H1 (cell line): ENCODE results near the gene CHST9. TPM values are rescaled to one million over a fixed set of nuclear protein-coding genes. Genes with fewer than 3 reads are reported as not detected.

Experiments used
- CTCF ChIA-PET: fragments of 300-600 bp; sonication (Branson Sonifier 250); formaldehyde crosslinking; loops from one replicate; lab custom pipeline; 2021; ENCODE audit not compliant: partially characterized antibody; lab: Charles Lee
- POLR2A ChIA-PET: fragments of 300-600 bp; sonication (Branson Sonifier 250); formaldehyde crosslinking; loops from one replicate; lab custom pipeline; 2021; ENCODE audit warnings: inconsistent platforms; ENCODE audit not compliant: partially characterized antibody; lab: Charles Lee
- DNase-seq, 2 experiments: peaks; one replicate each; pipeline versions ENCODE4 v3.0.0 to v3.0.0-alpha.2; 2010 to 2022; ENCODE audit warnings: low spot score in 2 of 2, low read depth in 1 of 2, mixed read lengths in 1 of 2
- FAIRE-seq: peaks from 2 replicates; lab custom pipeline; 2011; peaks lifted over from hg19 to GRCh38; lab: Jason Lieb, UNC
- H2AFZ ChIP-seq: 2 replicates; pipeline ENCODE4 v1.8.1; 2012; ENCODE audit warnings: low read length, inconsistent platforms
- H2AK5ac ChIP-seq: 2 replicates; pipeline ENCODE4 v1.6.1; 2013; ENCODE audit warnings: low read depth, low read length
- H2BK120ac ChIP-seq: replicated peaks from 2 replicates; pipeline ENCODE3; 2013; ENCODE audit warnings: low read depth, low read length, inconsistent platforms
- H2BK12ac ChIP-seq: 2 replicates; pipeline ENCODE4 v1.6.1; 2013; ENCODE audit warnings: low read depth, low read length
- H2BK15ac ChIP-seq: 2 replicates; pipeline ENCODE4 v1.6.1; 2013; ENCODE audit warnings: low read length
- H2BK20ac ChIP-seq: 2 replicates; pipeline ENCODE4 v1.6.1; 2013; ENCODE audit warnings: low read length
- H2BK5ac ChIP-seq: 2 replicates; pipeline ENCODE4 v1.6.1; 2013; ENCODE audit warnings: low read depth, low read length
- H3K14ac ChIP-seq: 2 replicates; pipeline ENCODE4 v1.6.1; 2013; ENCODE audit warnings: inconsistent platforms; ENCODE audit not compliant: insufficient read length
- H3K18ac ChIP-seq: 2 replicates; pipeline ENCODE4 v1.6.1; 2013; ENCODE audit warnings: low read length; ENCODE audit errors: extremely low read depth
- H3K23ac ChIP-seq: 2 replicates; pipeline ENCODE4 v1.6.1; 2013; ENCODE audit warnings: inconsistent platforms; ENCODE audit not compliant: insufficient read length
- H3K23me2 ChIP-seq: 2 replicates; pipeline ENCODE4 v1.6.1; 2013; ENCODE audit warnings: low read depth, low read length
- H3K27ac ChIP-seq: 2 replicates; pipeline ENCODE4 v1.6.1; 2011; ENCODE audit warnings: low read depth, low read length, inconsistent platforms
- H3K27me3 ChIP-seq, 4 experiments: replicated peaks in 1 of 4; 1 replicate in 1 of 4; 2 replicates in 3 of 4; pipeline versions ENCODE4 v1.6.1 to v1.8.1; 2011 to 2013; ENCODE audit warnings: low read length in 3 of 4, mild to moderate bottlenecking in 3 of 4, inconsistent platforms in 2 of 4, mixed read lengths in 2 of 4, moderate library complexity in 1 of 4; ENCODE audit not compliant: control insufficient read depth in 3 of 4, insufficient read depth in 3 of 4; ENCODE audit errors: extremely low read depth in 1 of 4
- H3K36me3 ChIP-seq, 4 experiments: 2 replicates each; pipeline versions ENCODE4 v1.6.1 to v1.8.1; 2011 to 2013; ENCODE audit warnings: mild to moderate bottlenecking in 4 of 4, low read length in 3 of 4, moderate library complexity in 2 of 4, control low read depth in 1 of 4, inconsistent platforms in 1 of 4; ENCODE audit not compliant: insufficient read depth in 4 of 4, control insufficient read depth in 2 of 4
- H3K4ac ChIP-seq: replicated peaks from 2 replicates; pipeline ENCODE3; 2013; ENCODE audit warnings: low read length, low read depth, mixed read lengths, inconsistent platforms; ENCODE audit not compliant: insufficient read length
- H3K4me1 ChIP-seq, 4 experiments: replicated peaks in 1 of 4; 1 replicate in 1 of 4; 2 replicates in 3 of 4; pipeline versions ENCODE4 v1.6.1 to v1.8.1; 2011 to 2013; ENCODE audit warnings: low read length in 3 of 4, inconsistent platforms in 2 of 4, mixed read lengths in 1 of 4; ENCODE audit not compliant: insufficient read depth in 4 of 4, control insufficient read depth in 3 of 4
- H3K4me2 ChIP-seq, 2 experiments: 2 replicates each; pipeline versions ENCODE4 v1.6.1 to v1.8.1; 2011 to 2013; ENCODE audit warnings: low read depth in 2 of 2, low read length in 2 of 2, control low read depth in 1 of 2, inconsistent platforms in 1 of 2, mild to moderate bottlenecking in 1 of 2; ENCODE audit not compliant: insufficient read depth in 1 of 2
- H3K4me3 ChIP-seq, 4 experiments: fragments of 200-600, 300-600 bp in 1 of 4; sonication (generic), shearing (Covaris generic), sonication (Bioruptor Twin) in 1 of 4; 2 replicates each; pipeline versions ENCODE4 v1.5.1 to v1.8.1; 2011 to 2016; ENCODE audit warnings: low read length in 4 of 4, low read depth in 3 of 4, control low read depth in 2 of 4, inconsistent platforms in 2 of 4, mild to moderate bottlenecking in 2 of 4, mixed read lengths in 1 of 4, moderate library complexity in 1 of 4; ENCODE audit not compliant: insufficient read depth in 2 of 4; ENCODE audit errors: extremely low read depth in 1 of 4
- H3K56ac ChIP-seq: replicated peaks from 2 replicates; pipeline ENCODE3; 2013; ENCODE audit warnings: low read depth, mild to moderate bottlenecking, mixed read lengths, low read length, inconsistent platforms; ENCODE audit not compliant: insufficient read length
- H3K79me1 ChIP-seq: 2 replicates; pipeline ENCODE4 v1.6.1; 2013; ENCODE audit warnings: low read depth, low read length, control low read depth
- H3K79me2 ChIP-seq, 2 experiments: 2 replicates each; pipeline versions ENCODE4 v1.6.1 to v1.8.1; 2012 to 2013; ENCODE audit warnings: low read length in 2 of 2, mild to moderate bottlenecking in 2 of 2, inconsistent platforms in 1 of 2; ENCODE audit not compliant: insufficient read depth in 2 of 2, control insufficient read depth in 1 of 2
- H3K9ac ChIP-seq, 4 experiments: replicated peaks in 1 of 4; 1 replicate in 1 of 4; 2 replicates in 3 of 4; pipeline versions ENCODE4 v1.6.1 to v1.8.1; 2011 to 2013; ENCODE audit warnings: low read depth in 3 of 4, low read length in 3 of 4, control low read depth in 2 of 4, mild to moderate bottlenecking in 2 of 4, moderate library complexity in 2 of 4, inconsistent platforms in 1 of 4; ENCODE audit errors: extremely low read depth in 1 of 4
- H3K9me3 ChIP-seq, 2 experiments: 2 replicates each; pipeline versions ENCODE4 v1.6.1 to v1.8.1; 2012 to 2013; ENCODE audit warnings: mild to moderate bottlenecking in 2 of 2, moderate library complexity in 2 of 2, control low read depth in 1 of 2, inconsistent platforms in 1 of 2, low read depth in 1 of 2, low read length in 1 of 2, mixed read lengths in 1 of 2; ENCODE audit not compliant: insufficient read depth in 2 of 2
- H4K20me1 ChIP-seq, 2 experiments: replicated peaks in 1 of 2; 2 replicates each; pipeline versions ENCODE3 to v1.8.1; 2011 to 2013; ENCODE audit warnings: inconsistent platforms in 2 of 2, low read length in 2 of 2, mild to moderate bottlenecking in 1 of 2; ENCODE audit not compliant: insufficient read depth in 2 of 2, control insufficient read depth in 1 of 2
- H4K5ac ChIP-seq: 2 replicates; pipeline ENCODE4 v1.6.1; 2013; ENCODE audit warnings: low read length, low read depth, mixed read lengths, inconsistent platforms; ENCODE audit not compliant: insufficient read length
- H4K8ac ChIP-seq: 2 replicates; pipeline ENCODE4 v1.8.0; 2013; ENCODE audit warnings: mild to moderate bottlenecking, moderate library complexity, low read length, inconsistent platforms; ENCODE audit not compliant: insufficient read depth; ENCODE audit errors: extremely low read depth
- H4K91ac ChIP-seq: replicated peaks from 2 replicates; pipeline ENCODE3; 2013; ENCODE audit warnings: low read length, mixed read lengths, inconsistent platforms; ENCODE audit not compliant: insufficient read length
- ATF3 ChIP-seq: IDR thresholded peaks from 2 replicates; pipeline ENCODE4 v1.6.1; 2011; ENCODE audit warnings: low read depth, mild to moderate bottlenecking, low read length; ENCODE audit not compliant: insufficient read depth
- EGR1 ChIP-seq: IDR thresholded peaks from 2 replicates; pipeline ENCODE4 v1.6.1; 2011; ENCODE audit warnings: low read depth, low read length, borderline replicate concordance
- EZH2 ChIP-seq: fragments of 200-600 bp; sonication (generic); IDR thresholded peaks from 2 replicates; pipeline ENCODE4 v1.7.1; 2012; ENCODE audit warnings: low read depth, mild to moderate bottlenecking, moderate library complexity, low read length, inconsistent platforms; ENCODE audit not compliant: severe bottlenecking
- NANOG ChIP-seq: IDR thresholded peaks from 2 replicates; pipeline ENCODE4 v1.6.1; 2011; ENCODE audit warnings: low read length, low read depth, mild to moderate bottlenecking, inconsistent platforms; ENCODE audit not compliant: insufficient read depth, poor library complexity, severe bottlenecking
- NRF1 ChIP-seq: IDR thresholded peaks from 2 replicates; pipeline ENCODE4 v1.6.1; 2011; ENCODE audit warnings: mild to moderate bottlenecking, low read depth, low read length, improper control_type of control experiment
- PHF8 ChIP-seq: fragments of 200-600 bp; sonication (generic); conservative IDR thresholded peaks from 2 replicates; pipeline ENCODE4 v1.7.1; 2012; ENCODE audit warnings: low read depth, mild to moderate bottlenecking, inconsistent platforms, low read length, moderate library complexity
- POLR2AphosphoS5 ChIP-seq: IDR thresholded peaks from 2 replicates; pipeline ENCODE4 v1.6.1; 2011; ENCODE audit warnings: low read depth, low read length
- SUZ12 ChIP-seq: fragments of 200-600 bp; sonication (generic); IDR thresholded peaks from 2 replicates; pipeline ENCODE4 v1.6.1; 2012; ENCODE audit warnings: mild to moderate bottlenecking, inconsistent platforms, low read length, moderate library complexity, mixed read lengths
- TAF1 ChIP-seq: IDR thresholded peaks from 2 replicates; pipeline ENCODE4 v1.6.1; 2011; ENCODE audit warnings: mild to moderate bottlenecking, low read depth, low read length
- TBP ChIP-seq: IDR thresholded peaks from 2 replicates; pipeline ENCODE4 v1.6.1; 2011; ENCODE audit warnings: low read depth, low read length, improper control_type of control experiment
- polyA plus RNA-seq, 7 experiments: library from polyadenylated mRNA; depleted of rRNA in 3 of 7; stranded (reverse) in 5 of 7; unstranded in 2 of 7; fragments of >200 nt in 5 of 7; fragments of 200-250 nt in 2 of 7; gene quantifications; 1 replicate in 5 of 7; 2 replicates in 1 of 7; 4 replicates in 1 of 7; pipeline versions ENCODE4 v1.2.1 to v1.2.3, GENCODE V29; 2011 to 2013; ENCODE audit warnings: missing spikeins in 2 of 7, mixed read lengths in 2 of 7
- total RNA-seq: library from RNA; stranded (reverse); fragmentation: NEBNext Ultra II Directional; extraction: Animal tissue kit (Norgen Biotek cat#: 25700); gene quantifications from 2 replicates; pipeline ENCODE4 v1.2.1, GENCODE V29; 2021

Gene CHST9
- total and polyA plus RNA-seq, 2 of the 8 experiments (the other 6 are each of a cell fraction or from before 2014, with no cell fraction given), result 3.2 to 24.3 TPM

- no peak overlapping the region for H3K4me2 ChIP-seq
- no peak overlapping the region for H2BK15ac ChIP-seq
- H2AK5ac ChIP-seq, result no peak overlapping the region
- no peak overlapping the region for H2BK5ac ChIP-seq
- H3K79me2 ChIP-seq, result no peaks in the 10 kb centered on the region; a peak in 1 of 4 replicates
- no peak overlapping the region for H3K4ac ChIP-seq
- peaks cover 3% of the 10 kb centered on the region; the same call in 1 of the 2 replicates for H3K79me1 ChIP-seq
- no peak overlapping the region for H4K91ac ChIP-seq
- H3K18ac ChIP-seq, result no peak overlapping the region
- CTCF ChIA-PET, result no interaction called here
- no peak overlapping the region for H2AFZ ChIP-seq
- no peak for FAIRE-seq
- no peak overlapping the region for H2BK12ac ChIP-seq
- POLR2A ChIA-PET, result no interaction called here
- H3K4me1 ChIP-seq, result peaks cover 0 to 7% (median 3%) of the 10 kb centered on the region in 4 experiments; a peak in 2 of 7 replicates
- H3K27me3 ChIP-seq, result no peaks in the 10 kb centered on the region
- H3K23ac ChIP-seq, result no peak overlapping the region
- H4K20me1 ChIP-seq, result no peaks in the 10 kb centered on the region
- no peak overlapping the region for H4K5ac ChIP-seq
- H3K23me2 ChIP-seq, result no peaks in the 10 kb centered on the region
- no peaks in the 10 kb centered on the region; a peak in 1 of 8 replicates for H3K36me3 ChIP-seq
- no peak overlapping the region for H3K56ac ChIP-seq
- no peak overlapping the region for H3K27ac ChIP-seq
- DNase-seq, result no peak
- no peak overlapping the region for H2BK20ac ChIP-seq
- H3K9ac ChIP-seq, result no peak overlapping the region
- H3K4me3 ChIP-seq, result no peak overlapping the region
- no peak overlapping the region for H4K8ac ChIP-seq
- H3K9me3 ChIP-seq, result no peaks in the 10 kb centered on the region
- no peak overlapping the region for H3K14ac ChIP-seq
- H2BK120ac ChIP-seq, result no peak overlapping the region
- TF ChIP-seq EZH2 (no peak), TBP (no peak), NRF1 (no peak), SUZ12 (no peak), ATF3 (no peak), NANOG (no peak), EGR1 (no peak), PHF8 (no peak), POLR2AphosphoS5 (no peak), TAF1 (no peak)
Measured at GRCh38 chr18:27141876-27142275, 43.2 kb downstream of the CHST9 start.
